ENCODE data around the gene VTI1A. TPM values are rescaled to one million over a fixed set of nuclear protein-coding genes. Genes with fewer than 3 reads are reported as not detected.

VTI1A gene
- total and polyA plus RNA-seq, 4 donors, result 5.5 to 26.9 (median 13.1) TPM

DNA sequence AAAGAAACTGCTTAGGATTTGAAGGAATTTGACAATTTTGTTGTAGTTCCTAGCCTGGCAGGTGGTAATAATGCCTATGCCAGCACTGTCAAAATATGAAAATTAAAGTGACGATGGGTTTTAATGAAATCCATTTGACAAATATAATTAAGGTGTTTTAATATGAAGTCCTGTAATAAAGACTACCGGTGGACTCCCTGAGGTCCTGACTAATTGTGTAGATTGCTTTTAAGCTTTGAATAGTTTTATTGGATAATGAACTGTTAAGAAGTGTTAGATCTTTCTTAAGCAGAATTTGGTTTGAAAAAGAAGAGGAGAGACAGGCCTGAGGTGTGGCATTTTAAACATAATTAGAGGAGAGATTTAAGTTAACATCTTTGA, 197.2 kb downstream of the VTI1A start:
- DNase-seq (ENCODE audit: low spot score), result no peak
- 96% methylated on average over 2 of the region's 2 CpGs for WGBS
- no peaks in the 10 kb centered on the region for H3K9me3 ChIP-seq (ENCODE audit: control insufficient read depth in 4 of 4, low read length in 3 of 4)
- H3K27ac ChIP-seq (ENCODE audit: low read depth in 1 of 2, low read length in 2 of 2), result no peak overlapping the region
- H3K9ac ChIP-seq (ENCODE audit: low read depth in 1 of 2, low read length in 2 of 2), result no peak overlapping the region
- no peaks in the 10 kb centered on the region for H3K27me3 ChIP-seq (ENCODE audit: control insufficient read depth in 4 of 4, insufficient read depth in 4 of 4, low read length in 3 of 4)
- no peaks in the 10 kb centered on the region for H3K4me1 ChIP-seq (ENCODE audit: control insufficient read depth in 4 of 4, insufficient read depth in 4 of 4, low read length in 3 of 4)
- TF ChIP-seq REST (IDR thresholded peaks at IDR 0.05) (no peak), RAD21 (IDR thresholded peaks at IDR 0.05) (no peak), HNF4G (IDR thresholded peaks at IDR 0.05) (no peak), SP1 (IDR thresholded peaks at IDR 0.05) (no peak), NR2F2 (IDR thresholded peaks at IDR 0.05) (no peak), RXRA (IDR thresholded peaks at IDR 0.05) (no peak), YY1 (IDR thresholded peaks at IDR 0.05) (no peak), GABPA (IDR thresholded peaks at IDR 0.05 in 1 of 2, conservative IDR thresholded peaks at IDR 0.05 in 1 of 2) (no peak), FOXA2 (IDR thresholded peaks at IDR 0.05) (no peak), EGR1 (IDR thresholded peaks at IDR 0.05; ENCODE audit: low read depth in 2 of 2) (no peak), HNF4A (conservative IDR thresholded peaks at IDR 0.05) (no peak), FOXA1 (IDR thresholded peaks at IDR 0.05) (no peak), ATF3 (IDR thresholded peaks at IDR 0.05) (no peak), TAF1 (conservative IDR thresholded peaks at IDR 0.05) (no peak), JUND (IDR thresholded peaks at IDR 0.05) (no peak)
- TF ChIP-seq, protein P1, sequence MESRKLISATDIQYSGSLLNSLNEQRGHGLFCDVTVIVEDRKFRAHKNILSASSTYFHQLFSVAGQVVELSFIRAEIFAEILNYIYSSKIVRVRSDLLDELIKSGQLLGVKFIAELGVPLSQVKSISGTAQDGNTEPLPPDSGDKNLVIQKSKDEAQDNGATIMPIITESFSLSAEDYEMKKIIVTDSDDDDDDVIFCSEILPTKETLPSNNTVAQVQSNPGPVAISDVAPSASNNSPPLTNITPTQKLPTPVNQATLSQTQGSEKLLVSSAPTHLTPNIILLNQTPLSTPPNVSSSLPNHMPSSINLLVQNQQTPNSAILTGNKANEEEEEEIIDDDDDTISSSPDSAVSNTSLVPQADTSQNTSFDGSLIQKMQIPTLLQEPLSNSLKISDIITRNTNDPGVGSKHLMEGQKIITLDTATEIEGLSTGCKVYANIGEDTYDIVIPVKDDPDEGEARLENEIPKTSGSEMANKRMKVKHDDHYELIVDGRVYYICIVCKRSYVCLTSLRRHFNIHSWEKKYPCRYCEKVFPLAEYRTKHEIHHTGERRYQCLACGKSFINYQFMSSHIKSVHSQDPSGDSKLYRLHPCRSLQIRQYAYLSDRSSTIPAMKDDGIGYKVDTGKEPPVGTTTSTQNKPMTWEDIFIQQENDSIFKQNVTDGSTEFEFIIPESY (IDR thresholded peaks at IDR 0.05), result no peak
- TF ChIP-seq, protein P2, sequence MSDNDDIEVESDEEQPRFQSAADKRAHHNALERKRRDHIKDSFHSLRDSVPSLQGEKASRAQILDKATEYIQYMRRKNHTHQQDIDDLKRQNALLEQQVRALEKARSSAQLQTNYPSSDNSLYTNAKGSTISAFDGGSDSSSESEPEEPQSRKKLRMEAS (IDR thresholded peaks at IDR 0.05), result no peak
- TF ChIP-seq, protein P3, sequence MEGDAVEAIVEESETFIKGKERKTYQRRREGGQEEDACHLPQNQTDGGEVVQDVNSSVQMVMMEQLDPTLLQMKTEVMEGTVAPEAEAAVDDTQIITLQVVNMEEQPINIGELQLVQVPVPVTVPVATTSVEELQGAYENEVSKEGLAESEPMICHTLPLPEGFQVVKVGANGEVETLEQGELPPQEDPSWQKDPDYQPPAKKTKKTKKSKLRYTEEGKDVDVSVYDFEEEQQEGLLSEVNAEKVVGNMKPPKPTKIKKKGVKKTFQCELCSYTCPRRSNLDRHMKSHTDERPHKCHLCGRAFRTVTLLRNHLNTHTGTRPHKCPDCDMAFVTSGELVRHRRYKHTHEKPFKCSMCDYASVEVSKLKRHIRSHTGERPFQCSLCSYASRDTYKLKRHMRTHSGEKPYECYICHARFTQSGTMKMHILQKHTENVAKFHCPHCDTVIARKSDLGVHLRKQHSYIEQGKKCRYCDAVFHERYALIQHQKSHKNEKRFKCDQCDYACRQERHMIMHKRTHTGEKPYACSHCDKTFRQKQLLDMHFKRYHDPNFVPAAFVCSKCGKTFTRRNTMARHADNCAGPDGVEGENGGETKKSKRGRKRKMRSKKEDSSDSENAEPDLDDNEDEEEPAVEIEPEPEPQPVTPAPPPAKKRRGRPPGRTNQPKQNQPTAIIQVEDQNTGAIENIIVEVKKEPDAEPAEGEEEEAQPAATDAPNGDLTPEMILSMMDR (IDR thresholded peaks at IDR 0.05; ENCODE audit: low read depth, low read length, missing input control), result no peak
- no peak overlapping the region for H3K4me3 ChIP-seq (ENCODE audit: low read depth in 1 of 3, low read length in 3 of 3)
- H3K36me3 ChIP-seq (ENCODE audit: control insufficient read depth in 4 of 4, insufficient read depth in 3 of 4, low read depth in 1 of 4, low read length in 3 of 4), result no peaks in the 10 kb centered on the region

Measured in liver (tissue), 9 donors.